H54 (cell line): ENCODE data around the gene FAM228B.
"Not testable (repeated sequence)": the region's sequence is repeated elsewhere in the genome, so short reads cannot be mapped to it uniquely, and the experiment has no call there.

Experiments
- DNase-seq: peaks from one replicate; pipeline ENCODE4 v3.0.0; 2011; ENCODE audit warnings: low spot score, mixed read lengths; ENCODE audit not compliant: insufficient read length
- FAIRE-seq: peaks from 3 replicates; lab custom pipeline; 2011; peaks lifted over from hg19 to GRCh38; lab: Jason Lieb, UNC
- POLR2A ChIP-seq: IDR thresholded peaks from 2 replicates; pipeline ENCODE4 v1.6.1; 2011; ENCODE audit warnings: low read depth, mild to moderate bottlenecking, low read length

The FAM228B gene

GRCh38 chr2:24110660-24111303, 12.5 kb upstream of the FAM228B start:
- no peak for FAIRE-seq
- no peak for DNase-seq
- TF ChIP-seq POLR2A, result no peak

- FAIRE-seq (peak; percentile 66), DNase-seq (no peak)
- no peak for TF ChIP-seq POLR2A
Measured at GRCh38 chr2:24111407-24111901, 11.8 kb upstream of the FAM228B start.

- FAIRE-seq (no peak), DNase-seq (no peak)
Measured at GRCh38 chr2:24115057-24115456, 8.2 kb upstream of the FAM228B start.

GRCh38 chr2:24117902-24118301, 5.4 kb upstream of the FAM228B start:
- no peak for TF ChIP-seq POLR2A
- FAIRE-seq (no peak), DNase-seq (no peak)

More at GRCh38 chr2:24115057-24115456, 8.2 kb upstream of the FAM228B start:
- no peak for TF ChIP-seq POLR2A

GRCh38 chr2:24121066-24121465, 2.2 kb upstream of the FAM228B start:
- DNase-seq, result no peak
- TF ChIP-seq POLR2A, result no peak
- FAIRE-seq, result no peak

- DNase-seq, result no peak
- TF ChIP-seq POLR2A, result no peak
- FAIRE-seq, result no peak
Measured at GRCh38 chr2:24121469-24121868, 1.8 kb upstream of the FAM228B start.

GRCh38 chr2:24122366-24123194, 689 bp upstream of the FAM228B start:
- no peak for DNase-seq
- TF ChIP-seq POLR2A, result no peak

GRCh38 chr2:24123922-24124580, 782 bp downstream of the FAM228B start:
- DNase-seq (peak; percentile 29), FAIRE-seq (no peak)
- TF ChIP-seq POLR2A, result no peak

More at GRCh38 chr2:24122366-24123194, 689 bp upstream of the FAM228B start:
- FAIRE-seq, result no peak

- FAIRE-seq (no peak), DNase-seq (no peak)
- no peak for TF ChIP-seq POLR2A
Measured at GRCh38 chr2:24125956-24126355, 2.7 kb downstream of the FAM228B start.

GRCh38 chr2:24132543-24132942, 9.3 kb downstream of the FAM228B start:
- FAIRE-seq (no peak), DNase-seq (no peak)
- no peak for TF ChIP-seq POLR2A

GRCh38 chr2:24140305-24140704, 17.0 kb downstream of the FAM228B start:
- DNase-seq, FAIRE-seq: not testable (repeated sequence)

GRCh38 chr2:24147364-24147763, 24.1 kb downstream of the FAM228B start:
- DNase-seq (no peak), FAIRE-seq (no peak)
- TF ChIP-seq POLR2A, result no peak

GRCh38 chr2:24152413-24153197, 29.3 kb downstream of the FAM228B start:
- FAIRE-seq (no peak), DNase-seq (no peak)
- TF ChIP-seq POLR2A, result no peak
